GM21825 (cell line): ENCODE data around the gene NUAK2.

Experiments
- ATAC-seq: cut with Tn5 transposase; IDR thresholded peaks from one replicate; pipeline ENCODE4 v1.9.1; 2021; ENCODE audit warnings: mild to moderate bottlenecking, moderate library complexity; ENCODE audit not compliant: unreplicated experiment

The NUAK2 gene

DNA sequence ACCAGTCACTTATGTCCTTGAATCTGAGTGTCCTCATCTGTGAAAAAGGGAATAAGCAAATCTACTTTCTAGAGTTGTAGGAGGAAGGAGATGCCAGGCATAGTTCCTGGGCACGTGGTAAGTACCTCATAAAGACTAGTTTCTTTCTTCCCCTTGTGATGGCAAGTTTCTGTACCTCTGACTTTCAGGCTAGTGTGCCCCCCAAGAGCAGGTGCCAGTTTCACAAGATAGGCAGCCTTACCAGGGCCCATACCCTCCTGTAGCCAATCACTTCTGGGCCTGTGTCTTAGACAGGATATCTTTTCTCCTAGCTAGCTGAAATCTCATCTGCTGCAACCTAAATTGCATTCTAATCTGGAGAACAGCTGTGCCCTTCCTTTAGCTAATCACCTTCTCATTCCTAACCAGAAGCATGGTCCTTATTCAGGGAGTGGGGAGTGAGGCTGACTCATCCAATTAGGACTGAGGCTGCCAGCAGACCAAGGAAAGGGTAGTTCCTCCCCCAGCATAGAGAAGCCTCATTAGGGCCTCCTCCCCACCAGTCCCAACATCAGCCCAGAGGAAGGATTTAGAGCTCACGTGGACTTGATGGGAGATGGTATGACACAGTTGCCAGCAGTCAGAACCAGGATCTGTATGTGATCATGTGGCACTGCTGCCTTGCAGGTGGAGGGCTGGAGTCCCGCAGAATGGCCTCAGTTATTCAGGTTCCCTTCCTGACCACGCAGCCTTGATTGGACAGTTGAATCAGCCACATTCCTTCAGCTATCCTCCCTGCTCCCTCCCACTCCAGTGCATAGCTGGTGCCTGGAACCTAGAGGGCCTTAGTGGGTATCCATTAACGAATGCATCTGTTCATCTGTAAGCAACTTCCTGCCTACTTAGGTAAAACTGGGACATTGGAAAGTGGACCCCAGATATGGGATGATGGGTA lies 27.3 kb upstream of the NUAK2 start:
- no peak for ATAC-seq

DNA sequence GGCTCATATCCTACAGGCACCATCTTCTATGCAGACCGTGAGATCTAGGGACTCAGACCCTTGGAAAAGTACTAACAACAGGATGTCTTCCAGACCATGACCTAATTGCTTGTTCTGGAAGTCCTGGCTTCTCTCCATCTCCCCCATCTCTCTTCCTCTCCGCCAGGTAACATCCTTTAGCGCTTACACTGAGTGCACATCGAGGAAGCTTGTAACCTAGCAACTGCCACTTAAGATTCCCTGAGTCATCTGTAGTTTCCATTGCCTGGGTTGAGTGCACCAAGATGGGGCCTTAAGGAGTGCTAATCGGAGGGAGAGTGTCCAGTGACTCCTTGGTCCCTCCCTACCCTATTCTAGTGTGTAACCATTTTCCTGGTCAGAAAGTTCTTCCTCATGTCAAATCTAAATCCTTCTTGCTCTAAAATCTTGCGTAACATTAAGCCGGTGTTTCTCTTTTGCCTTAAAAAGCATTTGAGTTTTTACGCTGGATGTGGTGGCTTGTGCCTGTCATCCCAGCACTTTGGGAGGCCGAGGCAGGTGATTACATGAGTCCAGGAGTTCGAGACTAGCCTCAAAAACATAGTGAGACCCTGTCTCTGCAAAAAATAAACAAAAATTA lies 25.5 kb upstream of the NUAK2 start:
- no peak for ATAC-seq

DNA sequence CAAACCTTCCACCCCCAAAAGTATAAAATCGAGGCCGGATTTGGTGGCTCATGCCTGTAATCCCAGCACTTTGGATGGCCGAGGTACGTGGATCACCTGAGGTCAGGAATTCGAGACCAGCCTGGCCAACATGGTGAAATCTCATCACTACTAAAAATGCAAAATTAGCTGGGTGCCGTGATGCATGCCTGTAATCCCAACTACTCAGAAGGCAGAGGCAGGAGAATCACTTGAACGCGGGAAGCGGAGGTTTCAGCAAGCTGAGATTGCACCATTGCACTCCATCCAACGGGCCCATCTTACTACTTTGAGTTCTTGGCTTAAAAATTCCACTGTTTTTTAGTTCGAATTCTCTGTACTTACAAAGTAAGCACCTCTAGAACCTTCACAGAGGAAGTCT lies 24.2 kb upstream of the NUAK2 start:
- no peak for ATAC-seq

DNA sequence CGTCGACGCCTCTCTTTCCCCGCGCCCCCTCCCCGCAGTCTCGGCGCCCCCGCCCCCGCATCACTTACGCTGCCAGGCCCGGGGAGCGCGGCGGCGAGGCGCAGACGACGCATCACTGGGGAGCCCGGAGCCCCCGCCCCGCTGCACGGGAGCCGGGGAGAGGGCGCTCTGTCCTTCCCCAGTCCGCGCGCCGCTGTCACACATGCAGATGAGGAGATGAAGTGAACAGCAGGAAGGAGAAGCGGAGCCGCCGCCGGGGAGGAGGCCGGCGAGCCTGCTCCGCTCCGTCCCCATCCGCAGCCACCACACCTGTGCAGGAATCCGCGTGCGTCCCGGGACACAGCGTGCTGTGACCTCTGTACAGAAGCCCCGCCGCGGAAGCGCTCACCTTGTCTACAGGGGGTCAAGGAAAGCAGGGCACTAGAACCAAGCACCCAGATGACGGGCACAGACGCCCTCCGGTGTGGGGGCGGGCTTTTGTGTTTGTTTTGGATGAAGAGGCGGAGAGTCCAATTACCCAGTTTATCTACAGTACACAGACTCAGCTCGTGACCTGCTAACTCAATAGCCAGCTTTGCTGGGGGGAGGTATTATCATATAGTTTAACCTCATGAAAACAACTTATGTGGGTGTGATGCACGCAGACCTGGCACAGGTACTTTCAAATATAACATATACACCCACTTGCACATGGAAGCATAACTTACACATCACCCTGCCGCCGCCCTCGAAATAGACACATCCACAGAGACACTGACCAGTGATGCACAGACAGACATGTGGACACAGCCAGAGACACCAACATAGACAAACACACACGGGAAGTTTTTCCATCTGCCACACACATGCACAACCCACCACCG lies 22.8 kb upstream of the NUAK2 start:
- no peak for ATAC-seq

DNA sequence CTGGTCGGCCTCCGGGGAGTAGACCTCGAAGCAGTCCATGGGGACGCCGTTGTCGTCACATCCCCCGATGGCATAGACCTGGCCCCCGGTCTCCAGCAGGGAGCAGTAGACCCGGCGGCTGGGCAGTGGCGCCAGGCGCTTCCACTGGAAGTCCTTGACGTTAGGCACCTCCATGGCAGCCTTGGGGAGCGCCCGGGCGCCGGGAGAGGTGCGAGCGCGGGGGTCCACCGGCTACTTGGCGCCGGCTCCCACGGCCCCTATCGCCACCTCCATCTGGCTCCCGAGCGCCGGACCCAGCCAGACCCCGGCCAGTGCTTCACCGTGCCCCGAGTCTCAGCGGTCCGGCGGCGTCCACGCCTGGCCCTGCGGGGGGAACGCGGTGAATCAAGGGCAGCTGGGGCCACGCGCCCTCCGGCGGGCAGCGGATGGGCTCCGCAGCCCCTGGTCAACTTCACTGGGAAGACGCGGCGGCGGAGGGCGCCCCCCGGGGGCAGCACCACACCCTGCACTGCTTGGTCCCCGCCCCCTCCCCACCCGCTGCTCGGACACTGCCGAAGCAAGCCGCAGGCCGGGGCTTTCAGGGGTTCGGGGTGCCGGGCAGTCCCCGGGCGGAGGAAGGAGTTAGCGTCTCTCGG lies 22.0 kb upstream of the NUAK2 start:
- ATAC-seq, result no peak

DNA sequence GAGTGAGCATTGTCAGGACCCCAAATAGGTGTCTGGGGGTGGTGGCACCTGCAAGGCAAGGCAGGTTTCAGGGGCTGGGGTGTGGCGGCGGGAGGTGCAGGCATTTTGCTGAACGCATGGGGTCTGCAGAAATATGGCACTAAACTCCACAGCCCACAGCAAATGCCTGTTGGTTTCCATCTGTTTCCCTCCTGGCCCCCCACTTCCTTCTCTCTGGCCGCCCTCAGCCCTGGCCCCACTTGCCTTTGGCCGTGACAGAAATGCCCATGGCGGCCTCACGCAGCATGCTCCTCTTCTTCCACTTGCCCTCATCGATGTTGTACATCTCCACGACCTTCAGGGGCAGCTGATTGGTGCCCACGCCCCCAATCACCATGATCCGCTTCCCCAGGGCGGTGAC lies 21.4 kb upstream of the NUAK2 start:
- no peak for ATAC-seq

DNA sequence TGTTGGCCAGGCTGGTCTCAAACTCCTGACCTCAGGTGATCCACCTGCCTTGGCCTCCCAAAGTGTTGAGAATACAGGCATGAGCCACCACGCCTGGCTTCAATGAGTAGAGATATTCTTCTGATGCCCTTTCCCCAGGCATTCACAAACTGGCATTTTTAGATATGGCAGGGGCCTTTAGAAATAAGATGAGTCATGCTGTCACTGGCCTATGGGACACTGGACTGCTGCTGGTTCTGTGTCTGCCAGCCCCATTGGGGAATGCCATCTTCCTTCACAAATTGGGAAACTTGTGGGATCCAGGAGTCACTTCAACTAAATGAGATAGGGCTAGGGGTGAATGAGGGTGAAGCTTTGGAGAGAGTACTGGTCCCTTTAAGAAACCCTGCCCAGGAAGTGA lies 19.1 kb upstream of the NUAK2 start:
- no peak for ATAC-seq

DNA sequence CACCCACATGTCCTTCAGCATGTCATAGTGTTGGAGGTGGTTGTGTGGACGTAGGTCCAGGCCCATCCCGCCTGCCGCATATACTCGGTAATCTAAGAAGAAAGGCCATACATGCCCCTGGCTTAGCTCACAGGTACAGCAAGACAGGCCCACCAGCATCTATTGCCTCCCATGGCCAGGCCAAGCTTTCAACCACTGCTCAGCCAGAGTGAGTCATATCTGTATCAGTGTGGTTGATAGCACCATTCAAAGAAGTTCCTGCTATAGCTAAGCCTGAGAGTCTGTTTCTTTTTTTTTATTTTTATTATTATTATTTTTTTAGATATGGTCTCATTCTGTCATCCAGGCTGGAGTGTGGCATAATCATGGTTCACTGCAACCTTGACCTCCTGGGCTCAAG lies 18.2 kb upstream of the NUAK2 start:
- ATAC-seq, result peak; percentile 70

DNA sequence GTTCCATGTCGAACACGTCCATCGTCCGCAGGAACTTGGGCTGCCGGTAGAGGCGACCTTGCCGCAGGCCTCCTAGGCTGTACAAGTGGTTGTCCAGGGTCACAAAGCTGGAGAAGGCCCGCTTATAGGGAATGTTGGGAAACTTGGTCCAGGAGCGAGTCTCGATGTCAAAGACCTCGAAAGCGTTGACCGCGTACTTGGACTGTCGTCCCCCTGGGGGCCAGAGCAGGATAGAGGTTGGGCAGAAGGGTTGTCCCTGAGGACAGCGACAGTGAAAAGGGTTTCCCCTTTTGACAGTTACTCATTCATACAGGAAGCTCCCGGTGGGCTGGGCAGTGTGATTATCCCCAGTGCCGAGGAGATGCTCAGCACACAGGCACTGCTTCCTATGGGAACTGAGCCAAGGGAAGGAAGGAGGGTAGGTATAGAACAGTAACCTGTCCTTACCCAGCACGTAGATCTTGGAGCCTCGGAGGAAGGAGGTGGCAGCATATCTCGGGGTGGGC lies 17.7 kb upstream of the NUAK2 start:
- no peak for ATAC-seq

DNA sequence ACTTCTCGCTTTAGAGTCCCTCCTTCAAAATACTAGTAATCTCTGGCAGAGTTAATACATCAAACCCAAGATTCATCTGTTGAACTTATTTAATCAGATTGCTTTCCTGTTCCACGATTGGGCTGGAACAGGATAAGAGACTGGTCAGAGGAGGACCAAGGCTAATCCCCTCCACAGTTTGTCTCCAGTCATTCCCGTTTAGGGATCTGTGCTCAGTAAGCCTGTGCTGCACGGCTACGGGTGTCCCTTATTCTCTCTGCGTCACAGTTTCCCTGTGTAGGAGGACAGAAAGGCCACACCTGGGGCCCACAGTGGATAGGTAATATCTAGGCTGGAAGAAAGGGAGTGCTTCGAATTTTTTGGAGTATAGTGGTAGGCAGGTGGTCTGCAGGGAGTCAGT lies 16.5 kb upstream of the NUAK2 start:
- no peak for ATAC-seq

DNA sequence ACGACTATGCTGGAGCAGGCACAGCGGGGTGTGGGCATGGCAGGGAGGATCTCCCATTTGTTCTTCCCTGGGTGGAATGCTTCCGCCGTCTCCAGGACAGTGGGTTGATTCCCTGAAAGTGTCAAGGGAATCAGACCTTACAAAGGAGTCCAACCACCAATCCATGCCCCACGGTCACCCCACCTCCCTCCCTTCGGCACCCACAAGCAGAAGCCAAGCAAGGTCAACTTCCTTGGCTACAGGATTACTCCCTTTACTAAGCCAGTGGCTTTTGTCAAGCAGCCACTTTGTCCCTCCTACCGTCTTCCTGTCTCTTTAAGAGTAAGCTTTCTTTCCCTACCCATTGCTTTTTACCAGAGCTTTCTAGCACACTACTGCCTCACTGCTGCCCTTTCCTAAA lies 15.9 kb upstream of the NUAK2 start:
- ATAC-seq, result no peak

DNA sequence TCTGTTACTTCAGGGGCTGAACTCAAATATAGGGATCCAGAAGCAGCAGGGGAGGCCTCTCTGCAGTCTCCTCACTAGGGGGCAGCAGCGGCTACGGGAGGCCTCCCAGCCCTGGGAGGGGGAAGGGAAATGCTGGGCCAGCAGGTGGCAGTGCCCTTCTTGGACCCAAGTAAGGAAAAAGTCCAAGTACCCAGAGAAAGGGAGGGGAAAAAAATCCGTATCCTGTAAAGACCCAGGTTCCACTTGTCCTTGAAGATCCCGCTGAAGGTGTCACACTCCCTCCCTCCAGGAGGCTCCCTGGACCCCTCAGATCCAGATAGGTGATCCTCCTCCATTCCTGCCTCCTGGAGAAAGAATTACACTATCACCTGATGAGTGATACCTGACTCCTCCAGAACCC lies 14.1 kb upstream of the NUAK2 start:
- ATAC-seq, result no peak

DNA sequence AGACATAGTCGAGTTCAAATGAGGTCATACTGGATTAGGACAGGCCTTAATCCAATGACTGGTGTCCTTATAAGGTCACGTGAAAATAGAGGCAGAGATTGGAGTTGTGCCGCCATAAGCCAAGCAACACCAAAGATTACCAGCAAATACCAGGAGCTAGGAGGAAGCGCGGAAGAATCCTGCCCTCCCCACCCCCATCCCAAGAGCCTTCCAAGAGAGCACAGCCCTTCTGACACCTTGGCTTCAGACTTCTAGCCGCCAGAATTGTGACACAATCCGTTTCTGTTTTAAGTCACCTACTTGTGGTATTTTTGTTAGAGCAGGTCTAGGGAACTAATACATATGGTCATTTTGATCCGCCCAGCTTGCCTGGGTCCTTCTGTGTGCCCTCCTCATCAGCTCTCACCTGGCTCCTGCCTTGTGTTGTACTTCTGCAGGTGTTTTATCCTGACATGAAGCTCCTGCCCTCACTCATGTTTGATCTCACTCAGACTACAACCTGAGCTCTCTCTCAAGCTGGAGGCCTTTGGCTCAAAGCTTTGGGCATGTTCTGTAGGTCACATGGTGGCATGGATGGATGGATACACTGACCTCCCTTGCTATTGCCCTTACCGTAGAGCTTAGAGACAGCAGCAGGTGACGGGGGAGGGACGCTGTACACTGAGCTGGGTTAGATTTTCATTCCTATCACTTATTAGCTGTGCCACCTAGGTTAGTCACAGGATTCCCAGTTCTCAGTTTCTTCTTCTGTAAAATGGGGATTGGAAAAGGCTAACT lies 10.7 kb upstream of the NUAK2 start:
- ATAC-seq, result no peak

DNA sequence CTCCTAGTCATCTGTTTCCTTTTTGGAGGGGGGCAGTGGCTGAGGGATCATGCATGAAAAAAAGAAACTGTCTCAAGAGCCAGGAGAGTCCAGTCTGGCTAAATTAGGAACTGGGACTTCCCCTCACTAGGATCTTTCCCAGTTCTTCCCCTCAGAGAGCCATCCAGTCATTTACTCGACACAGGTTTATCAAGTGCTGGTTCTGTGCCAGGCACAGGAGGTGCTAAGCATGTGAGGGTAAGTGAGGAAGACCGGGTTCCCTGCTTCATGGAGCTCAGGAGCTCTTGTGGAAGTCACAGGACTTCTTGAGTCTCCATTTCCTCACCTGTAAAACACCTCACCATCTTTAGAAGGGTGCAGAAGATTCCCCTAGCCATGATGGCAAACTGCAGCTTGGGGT lies 8.6 kb upstream of the NUAK2 start:
- ATAC-seq, result no peak

DNA sequence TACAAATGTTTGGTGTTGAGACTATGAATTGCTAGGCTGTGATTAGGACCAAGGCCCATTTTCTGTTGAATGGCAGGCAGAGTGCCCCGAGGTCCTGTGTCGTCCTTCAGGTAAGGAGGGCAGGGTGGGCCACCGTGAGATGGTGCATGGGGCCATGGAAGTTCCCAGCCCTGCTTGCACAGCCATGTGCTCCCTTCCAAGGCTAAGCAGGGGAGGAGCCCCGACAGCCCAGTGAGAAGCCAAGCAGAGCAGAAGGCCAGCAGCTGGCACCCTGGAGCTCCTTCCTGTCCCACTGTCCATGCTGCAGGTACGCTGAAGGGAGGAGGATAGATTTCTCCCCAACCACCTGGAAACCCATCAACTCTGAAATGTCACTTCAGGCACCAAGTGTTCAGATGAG lies 8.2 kb upstream of the NUAK2 start:
- ATAC-seq, result no peak

DNA sequence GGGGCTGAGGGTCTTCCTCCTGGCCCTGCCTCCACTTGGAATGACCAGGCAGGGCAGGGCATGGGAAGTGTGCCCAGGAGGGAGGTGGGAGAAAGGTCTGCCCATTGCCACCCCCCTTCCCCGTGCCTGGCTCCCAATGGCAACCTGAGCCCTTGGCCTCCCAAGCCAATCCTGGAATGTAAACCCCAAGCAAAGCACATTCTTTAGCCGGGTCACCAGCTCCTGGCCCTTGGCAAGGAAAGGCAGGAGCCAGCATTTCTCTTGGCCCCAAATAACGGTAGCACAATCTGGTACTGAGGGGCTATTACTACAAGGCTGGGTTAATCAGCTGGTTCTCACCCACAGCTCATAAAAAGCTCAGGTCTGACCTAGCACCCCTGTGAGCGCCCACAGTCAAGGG lies 6.9 kb upstream of the NUAK2 start:
- ATAC-seq, result no peak

DNA sequence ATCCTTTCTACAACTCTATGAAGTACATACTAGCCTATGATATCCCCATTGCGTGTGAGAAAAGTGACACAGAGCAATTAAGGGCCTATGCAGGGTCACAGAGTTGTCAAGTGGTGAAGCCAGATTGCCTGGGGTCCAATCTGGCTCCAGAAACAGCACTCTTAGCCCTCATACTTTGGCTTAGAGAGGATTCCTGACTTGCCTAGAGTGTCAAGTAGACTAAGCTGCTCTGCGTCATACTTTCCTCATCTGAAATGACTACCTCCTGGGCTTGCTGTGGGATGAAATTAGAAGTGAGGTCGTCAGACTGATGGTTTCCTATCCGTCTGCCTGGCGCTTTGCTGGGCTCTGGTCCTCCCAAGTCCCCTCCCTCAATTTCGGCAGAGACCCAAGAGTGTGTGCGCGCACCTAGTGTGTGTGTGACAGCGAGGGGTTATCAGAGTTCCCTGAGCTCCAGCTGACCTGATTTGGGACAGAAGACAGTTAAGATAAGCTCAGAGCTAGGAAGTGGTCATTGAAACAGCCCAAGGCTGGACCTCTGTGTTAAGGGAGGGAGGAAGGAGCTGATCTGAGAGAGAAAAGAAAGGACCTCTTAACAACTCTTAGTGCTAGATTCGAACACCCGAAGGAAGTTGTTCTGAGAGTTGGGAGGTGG lies 5.4 kb upstream of the NUAK2 start:
- no peak for ATAC-seq

DNA sequence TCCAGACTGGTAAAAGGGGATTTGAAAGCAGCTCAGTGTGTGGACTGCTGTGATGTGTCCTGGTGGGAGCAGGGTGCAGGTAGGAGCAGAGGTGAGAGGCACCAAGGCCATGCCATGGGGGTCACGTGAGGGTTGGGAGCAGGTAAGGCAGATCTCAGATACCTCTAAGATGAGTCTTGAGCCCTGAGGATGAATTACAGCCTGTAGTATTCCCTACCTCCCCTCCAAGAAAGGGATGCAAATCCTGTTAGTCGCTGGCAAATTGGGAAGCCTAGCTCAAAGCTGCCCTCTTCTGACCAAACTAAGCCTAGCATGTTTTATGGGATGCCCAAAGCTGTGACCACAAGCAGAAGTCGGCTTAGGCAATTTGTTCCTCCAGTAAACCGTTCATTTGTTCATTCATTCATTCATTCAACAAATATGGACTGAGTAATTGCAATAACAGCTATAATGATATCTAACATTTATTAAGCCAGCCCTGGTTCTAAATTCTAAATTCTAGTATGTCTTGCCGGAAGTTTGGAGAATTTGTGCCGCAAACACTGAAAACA lies 3.9 kb upstream of the NUAK2 start:
- ATAC-seq, result no peak

DNA sequence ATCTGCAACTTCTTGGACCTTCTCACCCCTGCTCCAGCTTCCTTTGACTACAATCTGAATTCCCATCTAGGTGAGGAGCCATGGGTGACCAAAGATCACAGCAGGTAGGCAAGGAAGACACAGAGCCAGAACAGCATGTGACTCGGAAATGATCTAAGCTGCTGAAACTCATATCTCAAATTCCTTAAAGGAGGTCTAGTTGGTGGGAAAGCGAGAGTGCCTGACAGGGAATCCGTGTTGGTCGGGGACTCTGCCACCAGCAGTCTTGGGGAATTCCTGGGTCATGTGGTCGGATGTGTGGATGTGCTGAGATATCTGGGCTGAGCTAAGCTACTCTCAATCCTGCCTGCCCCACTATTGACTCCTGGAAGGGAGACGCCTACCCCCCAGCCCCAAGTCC lies 3.2 kb upstream of the NUAK2 start:
- ATAC-seq, result no peak
